Ascending aorta (tissue), 2 donors: ENCODE results near the gene ACSL1. TPM values are rescaled to one million over a fixed set of nuclear protein-coding genes. Genes with fewer than 3 reads are reported as not detected.
"Not testable (repeated sequence)": the region's sequence is repeated elsewhere in the genome, so short reads cannot be mapped to it uniquely, and the experiment has no call there.

ENCODE experiments used
- DNase-seq, 2 donors: peaks; one replicate each; pipeline ENCODE4 v3.0.0-alpha.2; 2019; ENCODE audit warnings: low spot score in 2 of 2
- H3K27ac ChIP-seq, 2 donors: fragments of 200-600 bp; sonication (generic); one replicate each; pipeline ENCODE4 v1.5.1; 2016 to 2017; ENCODE audit warnings: mild to moderate bottlenecking in 1 of 2
- H3K27me3 ChIP-seq: fragments of 200-600 bp; sonication (generic); one replicate; pipeline ENCODE4 v1.5.1; 2017
- H3K36me3 ChIP-seq, 2 donors: fragments of 200-600 bp; sonication (generic); one replicate each; pipeline ENCODE4 v1.5.1; 2016
- H3K4me1 ChIP-seq, 2 donors: fragments of 200-600 bp; sonication (generic); one replicate each; pipeline ENCODE4 v1.5.1; 2016 to 2017; ENCODE audit warnings: mild to moderate bottlenecking in 1 of 2
- H3K4me3 ChIP-seq, 2 donors: fragments of 200-600 bp; sonication (generic); one replicate each; pipeline ENCODE4 v1.5.1; 2016 to 2017; ENCODE audit warnings: mild to moderate bottlenecking in 1 of 2
- H3K9me3 ChIP-seq, 2 donors: fragments of 200-600 bp; sonication (generic); one replicate each; pipeline ENCODE4 v1.5.1; 2016
- CTCF ChIP-seq, 3 experiments: fragments of 200-600 bp in 2 of 3; fragments of 450-650 bp in 1 of 3; sonication (generic) in 2 of 3; IDR thresholded peaks; one replicate each; pipeline ENCODE4 v1.5.1; 2016 to 2019; ENCODE audit warnings: antibody characterized with exemption in 3 of 3, mild to moderate bottlenecking in 1 of 3, moderate library complexity in 1 of 3
- intact Hi-C: fragments of 100-400 bp; cut with DNase I; formaldehyde crosslinking; loops from one replicate; pipeline ENCODE4 v1.15.1; 2023
- total RNA-seq: library from RNA; depleted of rRNA; stranded (reverse); fragments of >200 nt; gene quantifications from one replicate; pipeline ENCODE4 v1.1.0, GENCODE V29; 2016

Gene ACSL1
- total RNA-seq, 1 donor from 2014 or later: 31.8 TPM

- H3K4me3 ChIP-seq: no peak overlapping the region
- intact Hi-C loops: no loop called here
Observed at GRCh38 chr4:184785813-184786212, 40.0 kb downstream of the ACSL1 start.

GRCh38 chr4:184784628-184785257 is 41.0 kb downstream of the ACSL1 start:
- Histone ChIP-seq H3K9me3 (no peaks in the 10 kb centered on the region), H3K27ac (no peak overlapping the region), H3K4me1 (no peaks in the 10 kb centered on the region), H3K4me3 (no peak overlapping the region), H3K36me3 (peaks cover 29 to 60% of the 10 kb centered on the region in 2 donors), H3K27me3 (no peaks in the 10 kb centered on the region)
- no peak for TF ChIP-seq CTCF (IDR thresholded peaks at IDR 0.05)
- intact Hi-C loops: no loop called here
- no peak for DNase-seq

More at GRCh38 chr4:184785813-184786212, 40.0 kb downstream of the ACSL1 start:
- no peak for TF ChIP-seq CTCF (IDR thresholded peaks at IDR 0.05)
- H3K9me3 ChIP-seq: no peaks in the 10 kb centered on the region
- no peak for DNase-seq
- H3K36me3 ChIP-seq: peaks cover 23 to 53% of the 10 kb centered on the region in 2 donors
- no peak overlapping the region for H3K27ac ChIP-seq
- no peaks in the 10 kb centered on the region for H3K4me1 ChIP-seq
- no peaks in the 10 kb centered on the region for H3K27me3 ChIP-seq

- TF ChIP-seq CTCF (IDR thresholded peaks at IDR 0.05): no peak
- intact Hi-C loops: no loop called here
- no peaks in the 10 kb centered on the region for H3K9me3 ChIP-seq
- no peak overlapping the region for H3K27ac ChIP-seq
- H3K36me3 ChIP-seq: peaks cover 23 to 65% of the 10 kb centered on the region in 2 donors
- no peak overlapping the region for H3K4me3 ChIP-seq
- H3K27me3 ChIP-seq: no peaks in the 10 kb centered on the region
- H3K4me1 ChIP-seq: no peaks in the 10 kb centered on the region
- DNase-seq: no peak
Observed at GRCh38 chr4:184782731-184783373, 42.9 kb downstream of the ACSL1 start.

GRCh38 chr4:184779160-184779559 is 46.6 kb downstream of the ACSL1 start:
- intact Hi-C loops, H3K27ac ChIP-seq, DNase-seq, H3K4me3 ChIP-seq, H3K9me3 ChIP-seq, H3K27me3 ChIP-seq, H3K4me1 ChIP-seq: not testable (repeated sequence)
- H3K36me3 ChIP-seq: peaks cover 6 to 40% of the 10 kb centered on the region in 2 donors

GRCh38 chr4:184778325-184778724 is 47.4 kb downstream of the ACSL1 start:
- Histone ChIP-seq H3K36me3 (peaks cover 6 to 40% of the 10 kb centered on the region in 2 donors), H3K4me1 (no peaks in the 10 kb centered on the region), H3K4me3 (no peak overlapping the region), H3K27me3 (no peaks in the 10 kb centered on the region), H3K27ac (no peak overlapping the region), H3K9me3 (no peaks in the 10 kb centered on the region)
- no peak for TF ChIP-seq CTCF (IDR thresholded peaks at IDR 0.05)
- intact Hi-C loops: no loop called here
- no peak for DNase-seq

- intact Hi-C loops: no loop called here
- TF ChIP-seq CTCF (IDR thresholded peaks at IDR 0.05): no peak
- no peaks in the 10 kb centered on the region for H3K4me1 ChIP-seq
Observed at GRCh38 chr4:184776821-184777220, 48.9 kb downstream of the ACSL1 start.

More at GRCh38 chr4:184776821-184777220, 48.9 kb downstream of the ACSL1 start:
- no peak overlapping the region for H3K4me3 ChIP-seq
- peaks cover 12 to 45% of the 10 kb centered on the region in 2 donors for H3K36me3 ChIP-seq
- DNase-seq: no peak
- no peaks in the 10 kb centered on the region for H3K9me3 ChIP-seq
- no peaks in the 10 kb centered on the region for H3K27me3 ChIP-seq
- no peak overlapping the region for H3K27ac ChIP-seq
